NCI-H1417 treated with DMSO at 0.1 percent for 48 hours (cell line): Measurements from ENCODE around the gene HDAC4.

Experiments
- DNase-seq: peaks from one replicate; lab custom pipeline; 2025; lab: John Stamatoyannopoulos, UW

HDAC4 gene

GRCh38 chr2:239139101-239139500 lies 261.7 kb downstream of the HDAC4 start:
- no peak for DNase-seq

- no peak for DNase-seq
These were observed 262.2 kb downstream of the HDAC4 start for GRCh38 chr2:239138610-239139009.

- DNase-seq: no peak
These were observed 262.9 kb downstream of the HDAC4 start for GRCh38 chr2:239137898-239138283.

- DNase-seq: no peak
These were observed 263.5 kb downstream of the HDAC4 start for GRCh38 chr2:239137165-239137897.

GRCh38 chr2:239136762-239137161 lies 264.1 kb downstream of the HDAC4 start:
- no peak for DNase-seq

- DNase-seq: no peak
These were observed 264.6 kb downstream of the HDAC4 start for GRCh38 chr2:239136203-239136602.

- DNase-seq: no peak
These were observed 265.3 kb downstream of the HDAC4 start for GRCh38 chr2:239135531-239135930.

- no peak for DNase-seq
These were observed 266.8 kb downstream of the HDAC4 start for GRCh38 chr2:239133945-239134570.

- no peak for DNase-seq
These were observed 268.0 kb downstream of the HDAC4 start for GRCh38 chr2:239132786-239133185.

GRCh38 chr2:239132156-239132709 lies 268.6 kb downstream of the HDAC4 start:
- no peak for DNase-seq

GRCh38 chr2:239131521-239131920 lies 269.3 kb downstream of the HDAC4 start:
- no peak for DNase-seq

- no peak for DNase-seq
These were observed 270.0 kb downstream of the HDAC4 start for GRCh38 chr2:239130786-239131325.

- DNase-seq: no peak
These were observed 270.8 kb downstream of the HDAC4 start for GRCh38 chr2:239130041-239130440.

- no peak for DNase-seq
These were observed 271.5 kb downstream of the HDAC4 start for GRCh38 chr2:239129147-239129920.

GRCh38 chr2:239128706-239129105 lies 272.1 kb downstream of the HDAC4 start:
- no peak for DNase-seq

GRCh38 chr2:239127513-239127912 lies 273.3 kb downstream of the HDAC4 start:
- DNase-seq: no peak

- DNase-seq: no peak
These were observed 274.8 kb downstream of the HDAC4 start for GRCh38 chr2:239125726-239126675.

GRCh38 chr2:239124152-239124899 lies 276.5 kb downstream of the HDAC4 start:
- DNase-seq: no peak

- no peak for DNase-seq
These were observed 278.3 kb downstream of the HDAC4 start for GRCh38 chr2:239122421-239123110.

GRCh38 chr2:239121600-239122012 lies 279.2 kb downstream of the HDAC4 start:
- DNase-seq: no peak
